ENCODE measurements around the gene CT45A1.
A peak's percentile ranks its signal among the peaks of the same experiment; 100 is the strongest.

DNA sequence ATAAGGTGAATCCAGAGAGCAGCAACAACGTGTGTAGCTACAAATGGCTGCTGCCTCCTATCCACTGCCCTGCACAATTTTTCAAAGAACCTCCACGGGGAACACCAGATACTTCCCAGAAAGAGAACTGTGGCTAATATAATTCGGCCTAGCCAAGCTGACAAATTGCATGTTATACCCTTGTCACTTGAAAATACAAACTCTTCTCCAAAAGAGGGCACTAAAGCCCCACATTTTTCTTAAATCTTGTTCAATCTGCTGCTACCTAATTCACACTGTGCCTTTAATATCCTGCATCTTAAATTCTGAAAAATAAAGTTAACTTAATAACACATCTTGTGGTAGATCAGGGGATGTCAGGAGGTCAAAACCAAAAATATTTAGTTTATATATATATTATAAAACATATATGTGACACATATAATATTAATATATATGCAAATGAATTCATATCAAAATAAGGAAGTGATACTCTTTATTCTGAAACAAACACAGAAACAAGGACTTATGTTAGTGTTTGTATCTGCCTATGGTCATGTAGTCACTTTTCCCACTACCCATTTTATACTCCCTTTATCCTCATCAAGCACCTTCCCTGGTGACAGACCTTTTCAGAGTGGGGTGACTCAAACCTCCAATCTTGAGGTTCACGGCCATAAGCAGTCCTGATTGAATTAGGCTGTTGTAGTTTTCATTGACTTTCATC lies 24.1 kb downstream of the CT45A1 start:
- no peak for TF ChIP-seq EZH2 (IDR thresholded peaks at IDR 0.05; ENCODE audit: low read length, unreplicated experiment)
- TF ChIP-seq, protein P1, sequence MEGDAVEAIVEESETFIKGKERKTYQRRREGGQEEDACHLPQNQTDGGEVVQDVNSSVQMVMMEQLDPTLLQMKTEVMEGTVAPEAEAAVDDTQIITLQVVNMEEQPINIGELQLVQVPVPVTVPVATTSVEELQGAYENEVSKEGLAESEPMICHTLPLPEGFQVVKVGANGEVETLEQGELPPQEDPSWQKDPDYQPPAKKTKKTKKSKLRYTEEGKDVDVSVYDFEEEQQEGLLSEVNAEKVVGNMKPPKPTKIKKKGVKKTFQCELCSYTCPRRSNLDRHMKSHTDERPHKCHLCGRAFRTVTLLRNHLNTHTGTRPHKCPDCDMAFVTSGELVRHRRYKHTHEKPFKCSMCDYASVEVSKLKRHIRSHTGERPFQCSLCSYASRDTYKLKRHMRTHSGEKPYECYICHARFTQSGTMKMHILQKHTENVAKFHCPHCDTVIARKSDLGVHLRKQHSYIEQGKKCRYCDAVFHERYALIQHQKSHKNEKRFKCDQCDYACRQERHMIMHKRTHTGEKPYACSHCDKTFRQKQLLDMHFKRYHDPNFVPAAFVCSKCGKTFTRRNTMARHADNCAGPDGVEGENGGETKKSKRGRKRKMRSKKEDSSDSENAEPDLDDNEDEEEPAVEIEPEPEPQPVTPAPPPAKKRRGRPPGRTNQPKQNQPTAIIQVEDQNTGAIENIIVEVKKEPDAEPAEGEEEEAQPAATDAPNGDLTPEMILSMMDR (conservative IDR thresholded peaks at IDR 0.05; ENCODE audit: low read depth, low read length), result peak; percentile 33; the same call in 1 of the 2 replicates
- no peak for TF ChIP-seq EZH2phosphoT487 (IDR thresholded peaks at IDR 0.05; ENCODE audit: borderline replicate concordance, low read length)

Data from PC-3 (cell line).